Nephron (organoid): Measurements from ENCODE around the gene TRIB2.
"Not testable (repeated sequence)": the region's sequence is repeated elsewhere in the genome, so short reads cannot be mapped to it uniquely, and the experiment has no call there.

ENCODE experiments used
- H3K27ac Mint-ChIP-seq, 3 experiments: 2 replicates each; pipeline ENCODE4 v1.8.0; 2020; ENCODE audit warnings: mixed read lengths in 3 of 3, mild to moderate bottlenecking in 2 of 3, moderate library complexity in 1 of 3
- H3K27me3 Mint-ChIP-seq: 2 replicates; pipeline ENCODE4 v1.8.0; 2021; ENCODE audit warnings: low read depth, mild to moderate bottlenecking, moderate library complexity, mixed read lengths
- H3K36me3 Mint-ChIP-seq: 2 replicates; pipeline ENCODE4 v1.8.0; 2020; ENCODE audit warnings: low read depth, mixed read lengths
- H3K4me1 Mint-ChIP-seq: 2 replicates; pipeline ENCODE4 v1.8.0; 2020; ENCODE audit warnings: mixed read lengths
- H3K4me3 Mint-ChIP-seq, 3 experiments: 2 replicates each; pipeline ENCODE4 v1.8.0; 2020; ENCODE audit warnings: mild to moderate bottlenecking in 3 of 3, mixed read lengths in 3 of 3, moderate library complexity in 2 of 3
- H3K9me3 Mint-ChIP-seq: 2 replicates; pipeline ENCODE4 v1.8.0; 2020; ENCODE audit warnings: mixed read lengths
- CTCF ChIP-seq, 3 experiments: fragments of 200-600 bp; sonication (generic); IDR thresholded peaks; one replicate each; pipeline ENCODE4 v1.5.0; 2021; ENCODE audit warnings: antibody characterized with exemption in 3 of 3; ENCODE audit not compliant: unreplicated experiment in 3 of 3

The TRIB2 gene

GRCh38 chr2:12675801-12676200 is 40.9 kb upstream of the TRIB2 start:
- no peaks in the 10 kb centered on the region for H3K27me3 Mint-ChIP-seq
- H3K36me3 Mint-ChIP-seq, result no peaks in the 10 kb centered on the region
- peaks cover 6% of the 10 kb centered on the region for H3K9me3 Mint-ChIP-seq
- H3K4me1 Mint-ChIP-seq, result peaks cover 20% of the 10 kb centered on the region
- no peak overlapping the region for H3K4me3 Mint-ChIP-seq
- H3K27ac Mint-ChIP-seq, result no peak overlapping the region
- no peak for TF ChIP-seq CTCF (IDR thresholded peaks at IDR 0.05; ENCODE audit: unreplicated experiment in 3 of 3)

- Mint-ChIP-seq H3K27ac (no peak overlapping the region), H3K36me3 (no peaks in the 10 kb centered on the region), H3K9me3 (peaks cover 6% of the 10 kb centered on the region)
Measured at GRCh38 chr2:12676771-12677170, 40.0 kb upstream of the TRIB2 start.

GRCh38 chr2:12678186-12678585 is 38.5 kb upstream of the TRIB2 start:
- H3K27me3 Mint-ChIP-seq, result no peaks in the 10 kb centered on the region
- peaks cover 16% of the 10 kb centered on the region for H3K4me1 Mint-ChIP-seq
- H3K36me3 Mint-ChIP-seq, result no peaks in the 10 kb centered on the region
- no peak for TF ChIP-seq CTCF (IDR thresholded peaks at IDR 0.05; ENCODE audit: unreplicated experiment in 3 of 3)
- H3K9me3 Mint-ChIP-seq, result peaks cover 6% of the 10 kb centered on the region
- no peak overlapping the region for H3K27ac Mint-ChIP-seq
- no peak overlapping the region for H3K4me3 Mint-ChIP-seq

More at GRCh38 chr2:12676771-12677170, 40.0 kb upstream of the TRIB2 start:
- Mint-ChIP-seq H3K27me3 (no peaks in the 10 kb centered on the region), H3K4me3 (no peak overlapping the region), H3K4me1 (peaks cover 20% of the 10 kb centered on the region)
- TF ChIP-seq CTCF (IDR thresholded peaks at IDR 0.05; ENCODE audit: unreplicated experiment in 3 of 3), result no peak

GRCh38 chr2:12679550-12680072 is 37.1 kb upstream of the TRIB2 start:
- Mint-ChIP-seq H3K27ac (no peak overlapping the region), H3K4me3 (no peak overlapping the region), H3K4me1 (peaks cover 26% of the 10 kb centered on the region), H3K9me3 (peaks cover 6% of the 10 kb centered on the region), H3K36me3 (no peaks in the 10 kb centered on the region), H3K27me3 (peaks cover 4% of the 10 kb centered on the region)
- TF ChIP-seq CTCF (IDR thresholded peaks at IDR 0.05; ENCODE audit: unreplicated experiment in 3 of 3), result no peak

GRCh38 chr2:12680115-12680514 is 36.6 kb upstream of the TRIB2 start:
- not testable (repeated sequence) for H3K36me3 Mint-ChIP-seq, H3K27ac Mint-ChIP-seq, H3K4me3 Mint-ChIP-seq, H3K9me3 Mint-ChIP-seq, H3K27me3 Mint-ChIP-seq
- H3K4me1 Mint-ChIP-seq, result peaks cover 29% of the 10 kb centered on the region

- Mint-ChIP-seq H3K36me3 (no peaks in the 10 kb centered on the region), H3K4me1 (peaks cover 36% of the 10 kb centered on the region), H3K9me3 (peaks cover 6% of the 10 kb centered on the region), H3K27me3 (peaks cover 4% of the 10 kb centered on the region), H3K27ac (no peak overlapping the region), H3K4me3 (no peak overlapping the region)
- TF ChIP-seq CTCF (IDR thresholded peaks at IDR 0.05; ENCODE audit: unreplicated experiment in 3 of 3), result no peak
Measured at GRCh38 chr2:12682017-12682416, 34.7 kb upstream of the TRIB2 start.
